PC-9 (cell line): ENCODE data around the gene ACTR3. TPM values are rescaled to one million over a fixed set of nuclear protein-coding genes. Genes with fewer than 3 reads are reported as not detected.

Experiments used
- BruUV-seq: library from RNA; stranded (reverse); fragments of 400-500 nt; replicated peaks from 2 replicates; lab custom pipeline; 2021; lab: Mats Ljungman, UMichigan
- CTCF ChIA-PET: fragments of 300-600 bp; sonication (Branson Sonifier 250); formaldehyde crosslinking; loops from one replicate; lab custom pipeline; 2022; ENCODE audit warnings: antibody characterized with exemption; lab: Charles Lee
- POLR2A ChIA-PET: fragments of 300-600 bp; sonication (Branson Sonifier 250); formaldehyde crosslinking; loops from one replicate; lab custom pipeline; 2022; ENCODE audit warnings: antibody characterized with exemption; ENCODE audit not compliant: unreplicated experiment; lab: Charles Lee
- DNase-seq, 2 experiments: peaks; one replicate each; pipeline versions ENCODE4 v3.0.0 to v3.0.0-alpha.2; 2015 to 2022; ENCODE audit warnings: mixed read lengths in 1 of 2
- H2AFZ ChIP-seq: fragments of 200-600 bp; sonication (generic); 2 replicates; pipeline ENCODE4 v1.8.1; 2017; ENCODE audit warnings: antibody characterized with exemption
- H3F3A ChIP-seq: fragments of 200-600 bp; sonication (generic); 2 replicates; pipeline ENCODE4 v1.8.1; 2017; ENCODE audit warnings: antibody characterized with exemption, mild to moderate bottlenecking, low read depth; ENCODE audit not compliant: insufficient read depth
- H3K27ac ChIP-seq: fragments of 200-600 bp; sonication (generic); 2 replicates; pipeline ENCODE4 v1.6.1; 2016; ENCODE audit warnings: mixed run types
- H3K27me3 ChIP-seq: fragments of 200-600 bp; sonication (generic); 2 replicates; pipeline ENCODE4 v1.6.1; 2016; ENCODE audit warnings: low read depth, mixed run types; ENCODE audit not compliant: insufficient read depth
- H3K36me3 ChIP-seq: fragments of 200-600 bp; sonication (generic); 2 replicates; pipeline ENCODE4 v1.6.1; 2016; ENCODE audit warnings: low read depth, mixed run types
- H3K4me1 ChIP-seq: fragments of 200-600 bp; sonication (generic); replicated peaks from 2 replicates; pipeline ENCODE4 v1.6.1; 2016; ENCODE audit warnings: mixed run types; ENCODE audit not compliant: insufficient read depth
- H3K4me2 ChIP-seq: fragments of 200-600 bp; sonication (generic); 2 replicates; pipeline ENCODE4 v1.6.1; 2017; ENCODE audit warnings: mixed run types
- H3K4me3 ChIP-seq: fragments of 200-600 bp; sonication (generic); 2 replicates; pipeline ENCODE4 v1.6.1; 2016; ENCODE audit warnings: mixed run types
- H3K79me2 ChIP-seq: fragments of 200-600 bp; sonication (generic); 2 replicates; pipeline ENCODE4 v1.6.1; 2017; ENCODE audit warnings: low read depth, mixed run types
- H3K9me2 ChIP-seq: fragments of 200-600 bp; sonication (generic); 2 replicates; pipeline ENCODE4 v1.8.1; 2017; ENCODE audit warnings: mild to moderate bottlenecking; ENCODE audit not compliant: insufficient read depth
- H3K9me3 ChIP-seq: fragments of 200-600 bp; sonication (generic); 2 replicates; pipeline ENCODE4 v1.8.1; 2016; ENCODE audit warnings: low read depth; ENCODE audit not compliant: insufficient read depth
- H4K20me1 ChIP-seq: fragments of 200-600 bp; sonication (generic); 2 replicates; pipeline ENCODE4 v1.8.1; 2017; ENCODE audit not compliant: insufficient read depth
- EZH2 ChIP-seq: fragments of 200-600 bp; sonication (generic); IDR thresholded peaks from 2 replicates; pipeline ENCODE4 v1.8.0; 2017; ENCODE audit warnings: antibody characterized with exemption, low read depth
- intact Hi-C: fragments of 100-400 bp; cut with micrococcal nuclease; formaldehyde crosslinking; loops from one replicate; pipeline ENCODE4 v1.10.0; 2022; ENCODE audit not compliant: unreplicated experiment
- total RNA-seq: library from RNA; stranded (reverse); gene quantifications from 2 replicates; pipeline ENCODE4 v1.2.3, GENCODE V29; 2021
- TF ChIP-seq, protein P1 (sequence below): fragments of 200-600 bp; sonication (generic); conservative IDR thresholded peaks from 2 replicates; pipeline ENCODE4 v1.6.1; 2017; ENCODE audit warnings: mixed run types, antibody characterized with exemption, mild to moderate bottlenecking, moderate library complexity

Gene ACTR3
- total RNA-seq, 1 experiment from 2014 or later: 222 TPM

DNA sequence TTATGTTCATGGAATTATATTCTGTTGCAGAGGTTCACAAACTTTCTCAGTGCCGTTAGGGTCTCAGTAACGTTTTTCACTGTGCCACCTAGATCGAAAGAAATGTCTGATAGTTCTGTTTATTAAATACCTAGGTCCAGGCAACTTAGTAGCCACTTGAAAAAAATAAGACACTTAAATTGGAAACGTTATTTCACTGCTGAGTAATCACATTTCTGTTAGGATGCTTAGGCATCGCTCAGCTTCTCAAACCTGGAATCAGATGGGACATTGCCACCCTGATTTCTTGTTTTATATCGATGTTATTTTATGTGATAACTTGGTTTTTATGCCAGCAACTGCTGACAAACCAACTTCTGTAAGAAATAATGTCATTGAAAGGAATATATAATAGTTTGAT is 36.0 kb downstream of the ACTR3 start:
- intact Hi-C loops: no loop called here
- peaks cover 10% of the 10 kb centered on the region for H3F3A ChIP-seq
- no peaks in the 10 kb centered on the region for H3K9me3 ChIP-seq
- H3K4me2 ChIP-seq: no peak overlapping the region
- H3K36me3 ChIP-seq: peaks cover 4% of the 10 kb centered on the region; the same call in 1 of the 2 replicates
- no TSS peak for BruUV-seq
- CTCF ChIA-PET: no interaction called here
- H2AFZ ChIP-seq: no peak overlapping the region
- H3K27ac ChIP-seq: no peak overlapping the region
- peaks cover 17% of the 10 kb centered on the region for H4K20me1 ChIP-seq
- H3K4me3 ChIP-seq: no peak overlapping the region
- peaks cover 30% of the 10 kb centered on the region for H3K79me2 ChIP-seq
- H3K4me1 ChIP-seq: no peaks in the 10 kb centered on the region
- no peaks in the 10 kb centered on the region for H3K27me3 ChIP-seq
- DNase-seq: no peak
- TF ChIP-seq EZH2: no peak
- TF ChIP-seq, protein P1, sequence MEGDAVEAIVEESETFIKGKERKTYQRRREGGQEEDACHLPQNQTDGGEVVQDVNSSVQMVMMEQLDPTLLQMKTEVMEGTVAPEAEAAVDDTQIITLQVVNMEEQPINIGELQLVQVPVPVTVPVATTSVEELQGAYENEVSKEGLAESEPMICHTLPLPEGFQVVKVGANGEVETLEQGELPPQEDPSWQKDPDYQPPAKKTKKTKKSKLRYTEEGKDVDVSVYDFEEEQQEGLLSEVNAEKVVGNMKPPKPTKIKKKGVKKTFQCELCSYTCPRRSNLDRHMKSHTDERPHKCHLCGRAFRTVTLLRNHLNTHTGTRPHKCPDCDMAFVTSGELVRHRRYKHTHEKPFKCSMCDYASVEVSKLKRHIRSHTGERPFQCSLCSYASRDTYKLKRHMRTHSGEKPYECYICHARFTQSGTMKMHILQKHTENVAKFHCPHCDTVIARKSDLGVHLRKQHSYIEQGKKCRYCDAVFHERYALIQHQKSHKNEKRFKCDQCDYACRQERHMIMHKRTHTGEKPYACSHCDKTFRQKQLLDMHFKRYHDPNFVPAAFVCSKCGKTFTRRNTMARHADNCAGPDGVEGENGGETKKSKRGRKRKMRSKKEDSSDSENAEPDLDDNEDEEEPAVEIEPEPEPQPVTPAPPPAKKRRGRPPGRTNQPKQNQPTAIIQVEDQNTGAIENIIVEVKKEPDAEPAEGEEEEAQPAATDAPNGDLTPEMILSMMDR: no peak
- no peaks in the 10 kb centered on the region for H3K9me2 ChIP-seq
- POLR2A ChIA-PET: no interaction called here

GRCh38 chr2:113926314-113926713 is 36.4 kb downstream of the ACTR3 start:
- Histone ChIP-seq H3K27ac (no peak overlapping the region), H3K4me2 (no peak overlapping the region), H3K79me2 (peaks cover 26% of the 10 kb centered on the region), H3K4me1 (no peaks in the 10 kb centered on the region), H3K9me3 (no peaks in the 10 kb centered on the region), H3F3A (peaks cover 10% of the 10 kb centered on the region), H3K27me3 (no peaks in the 10 kb centered on the region), H4K20me1 (peaks cover 16% of the 10 kb centered on the region), H2AFZ (no peak overlapping the region), H3K36me3 (peaks cover 4% of the 10 kb centered on the region; the same call in 1 of the 2 replicates), H3K9me2 (no peaks in the 10 kb centered on the region), H3K4me3 (no peak overlapping the region)
- intact Hi-C loops: no loop called here
- TF ChIP-seq, protein P1: no peak
- no peak for TF ChIP-seq EZH2
- no peak for DNase-seq
- ChIA-PET CTCF (no interaction called here), POLR2A (no interaction called here)
- no TSS peak for BruUV-seq

- no TSS peak for BruUV-seq
- H3K9me2 ChIP-seq: no peaks in the 10 kb centered on the region
- no peak overlapping the region for H3K4me3 ChIP-seq
- no peaks in the 10 kb centered on the region for H3K9me3 ChIP-seq
- DNase-seq: no peak
- H3K4me1 ChIP-seq: no peaks in the 10 kb centered on the region
- no peak overlapping the region for H3K27ac ChIP-seq
- H4K20me1 ChIP-seq: peaks cover 19% of the 10 kb centered on the region
- intact Hi-C loops: loop anchor here (5.0 kb wide), 1 partner anchor 38 kb away; the partner anchor contains the start of gene ACTR3
- no peak overlapping the region for H2AFZ ChIP-seq
- H3K79me2 ChIP-seq: peaks cover 17% of the 10 kb centered on the region
- ChIA-PET POLR2A (no interaction called here), CTCF (no interaction called here)
- no peak overlapping the region for H3K4me2 ChIP-seq
- no peak for TF ChIP-seq EZH2
- H3K27me3 ChIP-seq: no peaks in the 10 kb centered on the region
- peaks cover 16% of the 10 kb centered on the region for H3K36me3 ChIP-seq
- H3F3A ChIP-seq: peaks cover 15% of the 10 kb centered on the region
These were observed 40.6 kb downstream of the ACTR3 start for GRCh38 chr2:113930448-113930847.

DNA sequence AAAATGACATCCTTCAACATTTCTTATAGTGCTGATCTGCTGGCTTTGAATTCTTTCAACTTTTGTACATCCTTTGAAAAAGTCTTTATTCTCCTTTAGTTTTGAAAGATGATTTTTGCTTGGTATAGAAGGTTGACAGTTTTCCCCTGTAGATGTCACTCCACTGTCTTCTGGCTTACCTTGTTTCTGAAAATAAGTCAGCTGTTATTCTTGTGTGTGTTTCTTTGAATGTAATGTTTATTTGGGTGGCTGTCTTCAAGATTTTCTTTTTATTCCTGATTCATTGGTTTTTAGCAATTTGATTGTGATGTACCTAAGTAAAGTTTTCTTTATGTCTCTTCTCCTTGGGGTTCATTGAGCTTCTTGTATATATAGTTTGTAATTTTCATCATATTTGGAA is 47.6 kb downstream of the ACTR3 start:
- Histone ChIP-seq H3K36me3 (peaks cover 64% of the 10 kb centered on the region), H3K9me3 (no peaks in the 10 kb centered on the region), H3K27ac (no peak overlapping the region), H4K20me1 (peaks cover 6% of the 10 kb centered on the region), H3K79me2 (0 out of 2 replicates have a peak, but pooled peaks cover 9% of the 10 kb centered on the region), H3K9me2 (no peaks in the 10 kb centered on the region), H3K27me3 (no peaks in the 10 kb centered on the region), H2AFZ (no peak overlapping the region), H3F3A (peaks cover 20% of the 10 kb centered on the region), H3K4me2 (no peak overlapping the region), H3K4me1 (no peaks in the 10 kb centered on the region), H3K4me3 (no peak overlapping the region)
- no peak for DNase-seq
- ChIA-PET POLR2A (no interaction called here), CTCF (no interaction called here)
- no peak for TF ChIP-seq EZH2
- TF ChIP-seq, protein P1: no peak
- no TSS peak for BruUV-seq
- intact Hi-C loops: no loop called here
